Epithelial cell of esophagus (primary cell): ENCODE measurements around the gene SLC17A2.
"Not testable (repeated sequence)": the region's sequence is repeated elsewhere in the genome, so short reads cannot be mapped to it uniquely, and the experiment has no call there.

Experiments
- DNase-seq: peaks from one replicate; pipeline ENCODE4 v3.0.0; 2010; ENCODE audit warnings: low read depth
- H3K4me3 ChIP-seq: 2 replicates; pipeline ENCODE4 v1.5.1; 2011; ENCODE audit warnings: mild to moderate bottlenecking, low read length, control low read depth
- TF ChIP-seq, protein P1 (sequence below): IDR thresholded peaks from 2 replicates; pipeline ENCODE4 v1.5.1; 2011; ENCODE audit warnings: low read depth, mild to moderate bottlenecking, low read length, control low read depth, inconsistent platforms; ENCODE audit not compliant: insufficient read depth; ENCODE audit errors: missing control alignments

The SLC17A2 gene

GRCh38 chr6:25951296-25952032 lies 21.0 kb upstream of the SLC17A2 start:
- no peak overlapping the region for H3K4me3 ChIP-seq
- TF ChIP-seq, protein P1, sequence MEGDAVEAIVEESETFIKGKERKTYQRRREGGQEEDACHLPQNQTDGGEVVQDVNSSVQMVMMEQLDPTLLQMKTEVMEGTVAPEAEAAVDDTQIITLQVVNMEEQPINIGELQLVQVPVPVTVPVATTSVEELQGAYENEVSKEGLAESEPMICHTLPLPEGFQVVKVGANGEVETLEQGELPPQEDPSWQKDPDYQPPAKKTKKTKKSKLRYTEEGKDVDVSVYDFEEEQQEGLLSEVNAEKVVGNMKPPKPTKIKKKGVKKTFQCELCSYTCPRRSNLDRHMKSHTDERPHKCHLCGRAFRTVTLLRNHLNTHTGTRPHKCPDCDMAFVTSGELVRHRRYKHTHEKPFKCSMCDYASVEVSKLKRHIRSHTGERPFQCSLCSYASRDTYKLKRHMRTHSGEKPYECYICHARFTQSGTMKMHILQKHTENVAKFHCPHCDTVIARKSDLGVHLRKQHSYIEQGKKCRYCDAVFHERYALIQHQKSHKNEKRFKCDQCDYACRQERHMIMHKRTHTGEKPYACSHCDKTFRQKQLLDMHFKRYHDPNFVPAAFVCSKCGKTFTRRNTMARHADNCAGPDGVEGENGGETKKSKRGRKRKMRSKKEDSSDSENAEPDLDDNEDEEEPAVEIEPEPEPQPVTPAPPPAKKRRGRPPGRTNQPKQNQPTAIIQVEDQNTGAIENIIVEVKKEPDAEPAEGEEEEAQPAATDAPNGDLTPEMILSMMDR: no peak
- DNase-seq: no peak

- H3K4me3 ChIP-seq: no peak overlapping the region
- TF ChIP-seq, protein P1: no peak
- no peak for DNase-seq
Measured at GRCh38 chr6:25950297-25950696, 19.8 kb upstream of the SLC17A2 start.

DNA sequence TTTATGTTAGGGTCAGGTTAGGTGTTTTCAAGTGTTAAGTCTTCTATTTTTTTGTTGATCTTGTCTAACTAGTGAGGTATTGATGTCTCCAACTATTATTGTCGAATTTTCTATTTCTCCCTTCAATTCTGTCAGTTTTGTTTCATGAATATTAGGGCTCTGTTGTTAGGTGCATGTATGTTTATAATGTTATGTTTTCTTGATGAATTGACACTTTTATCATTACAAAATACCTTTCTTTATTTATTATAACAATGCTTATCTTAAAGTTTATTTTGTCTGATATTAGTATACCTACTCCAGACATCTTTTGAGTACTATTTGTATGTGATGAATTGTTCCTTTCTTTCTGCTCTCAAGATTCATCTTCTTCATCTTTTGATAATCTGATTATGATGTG lies 19.2 kb upstream of the SLC17A2 start:
- TF ChIP-seq, protein P1: no peak
- no peak overlapping the region for H3K4me3 ChIP-seq
- DNase-seq: no peak

GRCh38 chr6:25947492-25947891 lies 17.0 kb upstream of the SLC17A2 start:
- not testable (repeated sequence) for H3K4me3 ChIP-seq, DNase-seq

GRCh38 chr6:25946631-25947030 lies 16.1 kb upstream of the SLC17A2 start:
- DNase-seq: no peak
- no peak overlapping the region for H3K4me3 ChIP-seq
- TF ChIP-seq, protein P1: no peak

DNA sequence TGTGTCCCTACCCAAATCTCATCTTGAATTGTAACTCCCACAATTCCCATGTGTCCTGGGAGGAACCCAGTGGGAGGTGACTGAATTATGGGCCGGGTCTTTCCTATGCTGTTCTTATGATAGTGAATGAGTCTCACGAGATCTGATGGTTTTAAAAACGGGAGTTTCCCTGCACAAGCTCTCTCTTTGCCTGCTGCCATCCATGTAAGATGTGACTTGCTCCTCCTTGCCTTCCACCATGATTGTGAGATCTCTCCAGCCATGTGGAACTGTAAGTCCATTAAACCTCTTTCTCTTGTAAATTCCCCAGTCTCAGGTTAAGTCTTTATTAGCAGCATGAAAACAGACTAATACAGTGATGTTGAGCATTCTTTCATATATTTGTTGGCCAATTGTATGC lies 15.2 kb upstream of the SLC17A2 start:
- not testable (repeated sequence) for H3K4me3 ChIP-seq, DNase-seq

- DNase-seq: no peak
- no peak overlapping the region for H3K4me3 ChIP-seq
- TF ChIP-seq, protein P1: no peak
Measured at GRCh38 chr6:25944688-25945574, 14.4 kb upstream of the SLC17A2 start.

- DNase-seq: no peak
- TF ChIP-seq, protein P1: no peak
- no peak overlapping the region for H3K4me3 ChIP-seq
Measured at GRCh38 chr6:25943887-25944286, 13.4 kb upstream of the SLC17A2 start.
